SJSA1 (cell line): ENCODE measurements around the gene DUSP3. TPM values are rescaled to one million over a fixed set of nuclear protein-coding genes. Genes with fewer than 3 reads are reported as not detected.

Experiments
- DNase-seq, 2 experiments: peaks; one replicate each; pipeline ENCODE4 v3.0.0-alpha.2; 2015 to 2020; ENCODE audit warnings: low spot score in 2 of 2, low read depth in 1 of 2
- H3K27ac ChIP-seq: fragments of 250-450 bp; sonication (Bioruptor Pico); 2 replicates; pipeline ENCODE4 v1.5.1; 2020; ENCODE audit warnings: mild to moderate bottlenecking, moderate library complexity
- H3K27me3 ChIP-seq: fragments of 250-450 bp; sonication (Bioruptor Pico); replicated peaks from 2 replicates; pipeline ENCODE4 v1.5.1; 2020; ENCODE audit warnings: mild to moderate bottlenecking, moderate library complexity
- H3K36me3 ChIP-seq: fragments of 250-450 bp; sonication (Bioruptor Pico); 2 replicates; pipeline ENCODE4 v1.5.1; 2020; ENCODE audit warnings: mild to moderate bottlenecking
- H3K4me1 ChIP-seq: fragments of 250-450 bp; sonication (Bioruptor Pico); replicated peaks from 2 replicates; pipeline ENCODE4 v1.6.1; 2021; ENCODE audit warnings: mild to moderate bottlenecking
- H3K4me3 ChIP-seq: fragments of 250-450 bp; sonication (Bioruptor Pico); 2 replicates; pipeline ENCODE4 v1.5.1; 2020; ENCODE audit warnings: mild to moderate bottlenecking
- H3K9me3 ChIP-seq: fragments of 250-450 bp; sonication (Bioruptor Pico); replicated peaks from 2 replicates; pipeline ENCODE4 v1.5.1; 2020; ENCODE audit warnings: mild to moderate bottlenecking
- total RNA-seq: library from RNA; depleted of rRNA; stranded (reverse); fragments of >200 nt; shearing (Covaris generic); gene quantifications from 2 replicates; pipeline ENCODE4 v1.2.3, GENCODE V29; 2014

Gene DUSP3
- total RNA-seq, 1 experiment from 2014 or later = 55.1 TPM

DNA sequence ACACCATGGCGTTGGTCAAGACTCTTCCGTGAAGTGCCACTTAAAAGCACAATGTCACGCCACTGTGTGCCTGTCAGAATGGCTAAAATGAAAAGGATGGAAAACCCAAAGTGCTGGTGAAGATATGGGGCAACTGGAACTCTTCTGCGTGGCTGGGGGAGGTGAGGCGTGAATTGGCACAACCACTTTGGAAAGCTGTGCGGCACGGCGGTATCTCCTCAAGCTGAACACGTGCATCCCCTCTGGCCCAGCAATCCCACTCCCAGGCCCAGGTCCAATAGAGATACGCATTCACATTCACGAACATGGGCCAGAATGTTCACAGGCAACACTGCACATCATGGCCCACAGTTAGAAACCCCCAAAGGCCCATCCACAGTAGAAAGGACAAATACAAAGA lies 8.9 kb downstream of the DUSP3 start:
- H3K4me1 ChIP-seq = no peaks in the 10 kb centered on the region
- DNase-seq = peak in 1 of 2 experiments; percentile 39
- no peaks in the 10 kb centered on the region for H3K27me3 ChIP-seq
- H3K9me3 ChIP-seq = no peaks in the 10 kb centered on the region
- no peak overlapping the region for H3K4me3 ChIP-seq
- H3K27ac ChIP-seq = no peak overlapping the region
- H3K36me3 ChIP-seq = peaks cover 84% of the 10 kb centered on the region

DNA sequence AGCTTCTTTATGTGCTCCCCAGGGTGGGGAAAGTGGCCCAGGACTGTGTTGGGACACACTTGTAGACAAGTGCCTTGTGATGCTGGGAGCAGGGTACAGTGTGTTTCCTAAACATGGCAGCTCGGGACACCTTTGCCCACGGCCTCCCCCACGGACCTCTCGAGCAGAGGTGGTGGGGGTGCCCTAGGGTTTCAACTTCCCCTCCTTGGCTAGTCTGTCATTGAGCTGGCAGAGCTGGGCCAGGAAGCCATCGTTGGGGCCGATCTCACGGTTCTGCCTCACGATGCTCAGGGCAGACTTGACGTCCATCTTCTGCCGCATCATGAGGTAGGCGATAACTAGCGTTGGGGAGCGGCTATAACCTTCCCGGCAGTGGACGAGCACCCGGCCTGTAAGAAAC lies 9.4 kb downstream of the DUSP3 start:
- H3K9me3 ChIP-seq = no peaks in the 10 kb centered on the region
- no peaks in the 10 kb centered on the region for H3K27me3 ChIP-seq
- H3K4me1 ChIP-seq = no peaks in the 10 kb centered on the region
- H3K4me3 ChIP-seq = no peak overlapping the region
- no peak overlapping the region for H3K27ac ChIP-seq
- peaks cover 80% of the 10 kb centered on the region for H3K36me3 ChIP-seq
- DNase-seq = peak in 1 of 2 experiments; percentile 45

DNA sequence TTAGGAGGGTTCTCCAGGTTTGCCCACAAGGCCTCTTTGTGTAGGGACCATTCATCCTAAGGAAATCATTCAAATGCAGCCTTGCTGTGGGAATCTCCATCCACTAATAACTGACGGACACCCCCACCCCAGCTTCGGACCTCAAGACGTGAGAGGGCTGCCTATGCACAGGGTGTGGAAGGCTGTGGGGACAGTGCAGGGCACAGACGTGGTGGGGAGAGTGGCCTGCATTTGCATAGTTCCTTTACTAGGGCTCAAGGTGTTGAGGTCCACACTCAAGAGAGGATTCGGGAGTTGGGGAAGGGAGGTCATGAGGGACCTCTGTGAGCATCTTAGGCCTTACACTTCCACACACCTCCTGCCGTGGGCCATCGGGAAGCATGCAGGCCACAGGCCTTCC lies 9.8 kb downstream of the DUSP3 start:
- H3K4me3 ChIP-seq = no peak overlapping the region

DNA sequence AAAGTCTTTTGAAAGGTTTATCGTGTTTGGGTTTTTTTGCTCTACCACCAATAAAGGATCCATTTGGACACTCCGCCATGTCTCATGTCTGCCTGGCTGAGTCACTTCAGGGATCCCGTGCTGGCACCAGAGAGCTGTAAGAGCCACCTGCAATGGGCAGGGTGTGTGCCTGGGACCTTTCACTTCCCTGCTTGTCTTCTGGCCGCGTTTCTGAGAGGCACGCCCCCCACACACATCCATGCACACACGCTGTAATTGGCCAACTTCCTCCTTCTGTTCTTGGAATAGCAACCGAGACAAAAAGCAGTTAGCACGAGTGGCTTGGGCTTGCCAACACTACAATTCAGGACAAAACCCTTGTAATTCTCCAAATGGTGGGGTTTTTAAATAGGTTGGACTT lies 10.4 kb downstream of the DUSP3 start:
- no peak for DNase-seq
- H3K4me1 ChIP-seq = no peaks in the 10 kb centered on the region
- H3K4me3 ChIP-seq = no peak overlapping the region
- no peaks in the 10 kb centered on the region for H3K9me3 ChIP-seq
- H3K27me3 ChIP-seq = no peaks in the 10 kb centered on the region
- H3K36me3 ChIP-seq = peaks cover 70% of the 10 kb centered on the region
- no peak overlapping the region for H3K27ac ChIP-seq

More for the DNA sequence above, 9.8 kb downstream of the DUSP3 start:
- peak in 1 of 2 experiments; percentile 45 for DNase-seq
- no peaks in the 10 kb centered on the region for H3K9me3 ChIP-seq
- no peaks in the 10 kb centered on the region for H3K4me1 ChIP-seq
- no peak overlapping the region for H3K27ac ChIP-seq
- H3K27me3 ChIP-seq = no peaks in the 10 kb centered on the region
- peaks cover 75% of the 10 kb centered on the region for H3K36me3 ChIP-seq

DNA sequence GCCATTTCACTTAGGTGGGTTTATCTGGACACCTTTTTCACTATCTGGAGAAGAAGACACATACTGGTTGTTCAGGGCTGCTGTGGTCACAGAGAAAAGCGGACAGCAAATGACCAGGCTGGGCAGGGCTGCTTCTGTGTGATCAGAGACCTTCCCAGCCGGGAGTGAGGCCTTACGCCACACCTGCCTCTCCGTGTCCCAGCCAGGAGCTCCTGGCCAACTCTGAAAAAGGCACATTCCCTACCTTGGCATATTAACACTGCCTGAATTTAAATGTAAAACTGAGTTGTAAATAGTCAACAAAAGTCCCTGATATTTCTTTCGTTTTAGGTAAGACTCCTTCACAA lies 11.1 kb downstream of the DUSP3 start:
- H3K9me3 ChIP-seq = no peaks in the 10 kb centered on the region
- no peaks in the 10 kb centered on the region for H3K4me1 ChIP-seq
- no peaks in the 10 kb centered on the region for H3K27me3 ChIP-seq
- H3K4me3 ChIP-seq = no peak overlapping the region
- no peak overlapping the region for H3K27ac ChIP-seq
- DNase-seq = no peak
- peaks cover 63% of the 10 kb centered on the region for H3K36me3 ChIP-seq

DNA sequence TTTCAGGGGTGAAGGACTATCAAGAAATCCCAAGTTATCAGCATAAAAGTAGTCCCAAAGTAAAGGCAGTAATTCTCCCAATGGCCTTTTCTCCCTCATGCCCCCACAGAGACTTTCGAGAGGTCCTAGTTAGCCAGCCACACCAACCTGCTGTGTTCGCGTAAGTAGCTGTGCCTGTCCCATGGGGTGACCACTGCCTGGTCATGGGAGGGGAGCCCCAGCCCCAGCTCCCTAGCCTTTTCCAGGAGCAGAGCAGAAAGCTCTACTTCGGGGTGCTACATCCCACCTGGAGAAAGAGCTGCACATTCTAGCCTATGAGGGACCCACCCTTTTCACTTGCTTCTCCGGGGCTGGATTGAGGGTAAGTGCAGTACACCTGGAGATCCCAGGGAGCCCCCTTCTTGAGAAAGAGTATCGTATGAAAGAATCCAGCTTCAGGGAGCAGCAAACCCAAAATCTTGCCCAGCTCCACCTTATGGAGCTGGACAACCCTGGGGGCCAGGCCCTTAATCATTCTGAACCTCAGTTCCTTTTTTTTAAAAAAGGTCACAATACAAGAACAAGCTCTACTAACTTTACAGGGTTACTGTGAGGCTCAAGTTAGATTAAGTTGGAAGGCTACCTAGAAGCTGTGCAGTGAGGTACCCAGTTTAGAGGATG lies 11.6 kb downstream of the DUSP3 start:
- no peak for DNase-seq
- H3K4me3 ChIP-seq = no peak overlapping the region

DNA sequence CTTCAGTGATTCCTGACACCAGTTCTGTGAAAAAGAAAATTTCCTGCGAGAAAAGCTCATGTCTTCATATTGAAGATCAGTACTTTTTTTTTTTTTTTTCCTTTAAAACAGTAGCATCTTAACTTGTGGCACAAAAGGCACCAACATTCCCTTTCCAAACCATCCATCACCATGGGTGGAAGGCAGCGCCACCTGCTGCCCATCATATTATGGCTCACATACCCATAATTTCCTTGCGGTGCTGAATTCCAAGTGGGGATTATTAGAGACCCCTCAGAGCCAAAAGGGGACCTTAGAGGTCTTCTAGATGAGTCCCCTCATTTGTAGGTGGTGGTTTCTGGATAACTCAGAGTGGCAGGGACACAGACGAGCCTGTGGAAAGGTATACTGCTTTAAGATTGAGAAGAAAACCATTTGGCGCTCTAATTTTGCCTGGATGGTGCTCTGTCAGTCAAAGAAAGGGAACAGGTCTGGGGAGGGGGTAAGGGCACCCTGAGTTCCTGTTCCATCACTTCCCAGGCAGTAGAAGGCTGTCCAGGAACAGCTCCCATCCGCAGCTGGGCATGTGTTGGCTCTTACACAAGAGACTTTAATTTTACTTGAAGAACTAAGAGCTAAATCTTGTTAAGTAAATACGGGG lies 12.2 kb downstream of the DUSP3 start:
- H3K9me3 ChIP-seq = no peaks in the 10 kb centered on the region
- H3K36me3 ChIP-seq = peaks cover 53% of the 10 kb centered on the region
- peak; percentile 59 to 80 for DNase-seq

More for the DNA sequence above, 11.6 kb downstream of the DUSP3 start:
- H3K27me3 ChIP-seq = no peaks in the 10 kb centered on the region
- H3K9me3 ChIP-seq = no peaks in the 10 kb centered on the region
- peaks cover 58% of the 10 kb centered on the region for H3K36me3 ChIP-seq
- H3K27ac ChIP-seq = no peak overlapping the region
- no peaks in the 10 kb centered on the region for H3K4me1 ChIP-seq

DNA sequence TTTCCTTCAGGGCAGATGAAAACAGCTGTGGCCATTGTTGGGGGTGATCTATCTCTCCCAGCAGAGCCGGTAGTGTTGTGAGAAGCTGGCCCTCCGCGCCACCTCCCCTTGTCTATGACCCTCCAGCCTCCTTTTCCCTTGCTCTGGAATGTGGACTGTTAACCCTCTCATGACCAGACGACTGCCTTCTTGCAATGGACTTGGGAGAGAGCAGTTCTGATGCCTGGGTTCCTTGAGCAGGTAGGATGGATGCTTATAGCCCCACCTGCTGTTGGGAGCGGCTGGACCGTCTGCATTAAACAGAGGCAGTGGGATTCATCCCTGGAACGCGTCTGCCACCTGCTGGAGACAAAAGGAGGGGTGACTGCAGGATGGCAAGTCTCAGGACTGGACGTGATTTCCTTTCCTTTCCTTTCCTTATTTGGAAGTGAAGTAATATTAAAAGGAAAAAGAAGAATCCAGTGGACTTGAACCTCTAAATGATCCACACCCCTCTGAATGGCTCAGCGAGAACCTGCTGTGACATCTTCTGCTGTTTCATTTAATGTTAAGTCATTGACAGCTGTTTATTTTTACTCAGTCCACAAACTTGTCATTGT lies 18.4 kb downstream of the DUSP3 start:
- no peak overlapping the region for H3K27ac ChIP-seq
- H3K9me3 ChIP-seq = no peaks in the 10 kb centered on the region
- H3K4me3 ChIP-seq = no peak overlapping the region
- H3K36me3 ChIP-seq = no peaks in the 10 kb centered on the region
- peak; percentile 94 to 97 for DNase-seq
- no peaks in the 10 kb centered on the region for H3K27me3 ChIP-seq
- peaks cover 26% of the 10 kb centered on the region for H3K4me1 ChIP-seq

More for the DNA sequence above, 12.2 kb downstream of the DUSP3 start:
- Histone ChIP-seq H3K27me3 (no peaks in the 10 kb centered on the region), H3K4me1 (no peaks in the 10 kb centered on the region), H3K27ac (no peak overlapping the region), H3K4me3 (no peak overlapping the region)

DNA sequence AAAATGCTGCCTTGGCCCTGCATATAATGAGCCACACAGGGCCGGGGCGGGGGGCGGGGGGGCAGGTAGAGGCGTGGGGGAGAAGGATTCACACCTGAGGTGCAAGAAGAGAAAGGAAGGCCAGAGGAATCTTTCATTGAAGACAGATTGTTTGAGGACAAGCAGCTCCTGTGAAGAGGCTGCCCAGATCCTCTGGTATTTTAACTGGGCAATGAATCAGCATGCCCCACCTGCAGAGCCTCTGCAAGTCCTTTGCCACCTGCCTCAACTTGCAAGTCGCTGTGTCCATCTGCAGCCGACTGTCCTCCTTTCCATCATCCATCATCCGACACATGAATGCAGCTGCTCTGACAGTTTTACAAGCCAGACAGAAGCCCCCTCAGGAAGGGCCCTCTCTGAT lies 18.9 kb downstream of the DUSP3 start:
- no peaks in the 10 kb centered on the region for H3K9me3 ChIP-seq
- no peak overlapping the region for H3K27ac ChIP-seq
- no peaks in the 10 kb centered on the region for H3K36me3 ChIP-seq
- DNase-seq = no peak
- H3K27me3 ChIP-seq = no peaks in the 10 kb centered on the region
- H3K4me1 ChIP-seq = peaks cover 27% of the 10 kb centered on the region
- H3K4me3 ChIP-seq = no peak overlapping the region

DNA sequence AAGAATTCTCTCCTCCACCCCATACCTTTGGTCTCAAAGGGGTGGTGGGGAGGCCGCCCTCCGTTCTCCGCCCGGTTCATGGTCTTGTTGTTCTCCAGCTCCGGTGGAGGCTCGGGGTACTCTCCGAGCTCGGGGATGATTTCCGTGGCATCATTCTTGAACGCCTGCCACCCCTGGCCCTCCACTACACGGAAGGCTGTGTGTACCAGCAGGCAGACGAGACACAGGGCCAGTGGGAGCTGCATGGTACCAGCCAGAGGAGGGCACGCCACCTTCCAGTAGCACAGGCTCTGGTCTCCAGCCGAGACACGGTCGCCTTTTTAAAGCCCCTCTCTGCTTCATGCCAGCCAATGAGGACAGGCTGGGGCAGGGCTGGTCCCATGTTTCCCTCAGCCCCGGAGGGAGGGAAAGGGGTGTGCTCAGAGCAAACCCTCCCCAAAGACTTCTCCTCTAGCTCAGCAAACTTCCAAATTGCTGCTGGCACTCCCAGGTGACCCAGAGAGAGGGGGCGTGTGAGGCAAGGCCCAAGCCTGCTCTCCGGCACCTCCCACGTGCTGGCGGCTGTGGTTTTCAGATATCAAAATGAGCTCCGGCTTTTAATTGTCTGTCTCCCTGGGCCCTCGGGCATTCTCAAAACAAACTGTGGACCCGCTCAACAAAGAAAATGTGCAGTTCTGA lies 20.1 kb downstream of the DUSP3 start, which contains the start of gene SOST:
Gene SOST (minus strand): TSS at position 295 of the 678 bp plus-strand sequence. CDS start 50 bp downstream, at position 245.
- Histone ChIP-seq H3K27me3 (no peaks in the 10 kb centered on the region), H3K36me3 (no peaks in the 10 kb centered on the region), H3K27ac (no peak within 1 kb of the TSS), H3K4me1 (peaks cover 39% of the 10 kb centered on the region), H3K9me3 (no peaks in the 10 kb centered on the region), H3K4me3 (no peak within 1 kb of the TSS)
- no peak for DNase-seq

DNA sequence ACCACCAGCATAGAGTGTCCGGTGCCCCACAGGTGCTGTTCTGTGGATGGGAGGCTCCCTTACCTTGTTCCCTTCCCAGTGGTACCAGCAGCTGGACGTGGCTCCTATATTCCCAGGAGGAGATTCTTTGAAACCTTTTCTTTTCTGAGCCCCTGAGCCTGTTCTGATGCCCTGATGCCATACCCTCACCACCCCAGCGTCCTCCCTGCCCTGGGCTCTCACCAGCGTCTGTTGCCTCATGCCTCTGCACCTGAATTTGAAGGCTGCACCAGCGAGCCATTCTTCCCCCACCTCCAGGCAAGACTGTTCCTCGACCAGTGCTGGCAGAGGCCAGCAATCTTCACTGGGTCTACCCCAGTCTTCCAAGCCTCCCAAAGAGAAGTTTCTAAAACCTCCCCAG lies 20.7 kb downstream of the DUSP3 start:
- no peaks in the 10 kb centered on the region for H3K9me3 ChIP-seq
- H3K4me1 ChIP-seq = peaks cover 45% of the 10 kb centered on the region
- H3K4me3 ChIP-seq = no peak overlapping the region
- H3K27me3 ChIP-seq = no peaks in the 10 kb centered on the region
- no peaks in the 10 kb centered on the region for H3K36me3 ChIP-seq
- H3K27ac ChIP-seq = no peak overlapping the region
- DNase-seq = no peak

DNA sequence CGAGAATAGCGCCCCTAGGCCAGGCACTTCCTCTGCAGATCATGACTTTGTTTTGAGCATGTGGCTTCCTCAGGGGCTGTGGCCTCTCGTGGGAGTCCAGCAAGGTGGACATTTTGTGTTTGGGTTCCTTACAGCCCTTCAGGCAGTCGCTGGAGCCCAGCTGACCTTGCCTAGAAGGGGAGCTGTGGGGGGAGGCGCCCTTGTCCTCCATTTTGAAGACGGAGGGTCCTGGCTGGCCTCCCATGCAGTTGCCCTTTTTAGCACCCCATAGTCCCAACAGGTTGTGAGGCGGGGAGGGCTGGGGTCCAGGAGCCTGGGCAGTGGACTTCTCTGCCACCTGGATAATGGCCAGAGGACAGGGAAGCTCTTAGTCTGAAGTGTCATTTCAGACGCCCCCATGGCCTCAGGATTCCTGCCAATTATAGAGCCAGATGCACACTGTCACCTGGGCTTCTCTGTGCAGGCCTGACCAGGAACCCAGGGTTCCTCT lies 21.6 kb downstream of the DUSP3 start:
- no peaks in the 10 kb centered on the region for H3K27me3 ChIP-seq
- no peak overlapping the region for H3K4me3 ChIP-seq
- peaks cover 48% of the 10 kb centered on the region for H3K4me1 ChIP-seq
- H3K9me3 ChIP-seq = no peaks in the 10 kb centered on the region; the same call in 1 of the 2 replicates
- no peak for DNase-seq
- H3K27ac ChIP-seq = no peak overlapping the region
- H3K36me3 ChIP-seq = no peaks in the 10 kb centered on the region

DNA sequence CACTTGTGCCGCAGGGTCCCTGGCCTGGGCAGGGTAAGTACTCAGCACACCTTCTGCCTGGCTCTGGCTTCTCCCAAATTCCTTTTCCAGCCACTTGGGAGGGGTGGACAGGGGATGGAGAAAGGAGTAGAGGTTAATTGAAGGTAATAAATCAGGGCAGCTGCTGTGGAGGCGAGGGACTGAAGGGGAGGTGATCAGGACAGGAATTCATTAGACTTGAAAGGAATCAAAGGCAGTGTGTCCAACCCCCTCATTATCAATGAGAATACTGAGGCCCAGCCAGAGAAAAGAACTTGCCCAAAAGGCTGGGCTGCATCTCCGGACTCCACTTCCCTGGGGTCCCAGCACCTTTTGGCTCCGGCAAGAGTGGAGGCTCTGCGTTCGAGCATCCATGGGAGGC lies 22.6 kb downstream of the DUSP3 start:
- H3K36me3 ChIP-seq = no peaks in the 10 kb centered on the region
- H3K27ac ChIP-seq = no peak overlapping the region
- H3K4me3 ChIP-seq = no peak overlapping the region
- DNase-seq = no peak
- no peaks in the 10 kb centered on the region; the same call in 1 of the 2 replicates for H3K9me3 ChIP-seq
- no peaks in the 10 kb centered on the region for H3K27me3 ChIP-seq
- H3K4me1 ChIP-seq = peaks cover 48% of the 10 kb centered on the region
